ENCODE data around the gene RIN2. TPM values are rescaled to one million over a fixed set of nuclear protein-coding genes. Genes with fewer than 3 reads are reported as not detected.

RIN2 gene
- total RNA-seq, 1 donor from 2014 or later: 27.1 TPM

DNA sequence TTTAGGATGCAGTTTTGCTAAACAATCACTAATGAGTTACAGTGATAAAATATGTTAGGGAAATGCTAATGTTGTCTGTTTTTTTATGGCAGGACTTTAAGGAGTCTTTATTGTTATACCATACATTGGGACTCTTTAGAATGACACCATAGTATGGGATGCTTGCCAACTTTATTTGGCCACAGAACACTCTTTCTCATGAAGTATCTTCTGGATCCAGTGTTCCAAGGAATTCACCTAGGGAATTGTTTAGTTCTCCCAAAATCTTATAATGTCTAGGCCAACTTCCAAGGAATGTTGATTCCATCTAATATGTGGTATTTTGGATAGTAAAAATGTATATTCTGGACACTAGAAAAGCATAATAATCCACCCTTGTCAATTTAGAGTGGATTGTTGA, 3.3 kb downstream of the RIN2 start:
- Histone ChIP-seq H3K4me1 (ENCODE audit: control insufficient read depth in 3 of 3, insufficient read depth in 3 of 3, low read length in 3 of 3) (peaks cover 35 to 36% (median 36%) of the 10 kb centered on the region in 3 donors), H3K4me3 (ENCODE audit: low read length in 3 of 3) (no peak overlapping the region), H3K27me3 (ENCODE audit: control insufficient read depth in 3 of 3, insufficient read depth in 3 of 3, low read length in 3 of 3) (no peaks in the 10 kb centered on the region), H3K9me3 (ENCODE audit: control insufficient read depth in 3 of 3, low read length in 3 of 3) (no peaks in the 10 kb centered on the region), H3K27ac (ENCODE audit: low read depth, low read length) (no peak overlapping the region), H3K9ac (ENCODE audit: low read depth in 1 of 3, low read length in 3 of 3) (no peak overlapping the region), H3K36me3 (ENCODE audit: control insufficient read depth in 3 of 3, insufficient read depth in 3 of 3, low read length in 3 of 3) (no peaks in the 10 kb centered on the region)

DNA sequence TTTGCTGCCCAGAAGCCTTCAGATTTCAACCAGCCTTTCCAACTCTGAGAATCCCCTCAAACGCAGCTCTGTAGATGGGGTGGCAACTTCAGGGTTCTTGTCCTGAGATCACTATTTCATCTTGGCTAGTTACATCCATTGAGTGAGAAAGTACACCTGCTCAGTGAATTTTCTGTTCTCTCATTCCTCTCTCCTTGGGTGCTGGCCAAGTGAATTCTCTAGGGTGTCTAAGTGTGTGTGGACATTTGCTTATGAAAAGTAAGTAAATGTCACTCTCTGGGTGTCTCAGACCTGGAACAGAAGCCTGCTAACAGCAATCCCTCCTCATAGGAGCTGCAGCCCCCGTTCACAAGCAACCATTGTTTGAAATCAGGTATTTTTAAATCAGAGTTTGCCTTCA, 3.8 kb downstream of the RIN2 start:
- Histone ChIP-seq H3K27me3 (ENCODE audit: control insufficient read depth in 3 of 3, insufficient read depth in 3 of 3, low read length in 3 of 3) (no peaks in the 10 kb centered on the region), H3K27ac (ENCODE audit: low read depth, low read length) (no peak overlapping the region), H3K9me3 (ENCODE audit: control insufficient read depth in 3 of 3, low read length in 3 of 3) (no peaks in the 10 kb centered on the region), H3K4me3 (ENCODE audit: low read length in 3 of 3) (no peak overlapping the region), H3K4me1 (ENCODE audit: control insufficient read depth in 3 of 3, insufficient read depth in 3 of 3, low read length in 3 of 3) (peaks cover 32 to 34% (median 33%) of the 10 kb centered on the region in 3 donors), H3K36me3 (ENCODE audit: control insufficient read depth in 3 of 3, insufficient read depth in 3 of 3, low read length in 3 of 3) (no peaks in the 10 kb centered on the region), H3K9ac (ENCODE audit: low read depth in 1 of 3, low read length in 3 of 3) (no peak overlapping the region)

DNA sequence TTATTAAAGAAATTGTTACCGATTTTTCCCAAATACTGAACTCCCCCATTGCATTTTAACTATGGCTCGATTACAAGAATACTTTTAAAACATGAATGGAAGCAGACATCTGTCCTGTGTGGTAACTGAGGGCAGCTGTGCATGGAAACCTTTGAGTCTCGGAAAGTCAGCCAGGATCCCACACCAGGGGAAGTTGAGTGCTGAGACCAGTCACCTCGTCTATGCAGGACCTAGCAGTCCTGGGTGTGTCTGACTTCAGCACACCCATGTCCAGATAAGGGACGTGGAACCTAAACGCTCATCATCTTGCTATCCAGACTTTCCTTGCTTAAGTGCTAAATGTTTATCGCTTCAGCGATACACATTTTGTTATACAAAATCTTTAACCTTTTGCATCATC, 6.1 kb downstream of the RIN2 start:
- no peak overlapping the region for H3K9ac ChIP-seq (ENCODE audit: low read depth in 1 of 3, low read length in 3 of 3)
- H3K9me3 ChIP-seq (ENCODE audit: control insufficient read depth in 3 of 3, low read length in 3 of 3): no peaks in the 10 kb centered on the region
- H3K4me1 ChIP-seq (ENCODE audit: control insufficient read depth in 3 of 3, insufficient read depth in 3 of 3, low read length in 3 of 3): peaks cover 27 to 41% (median 31%) of the 10 kb centered on the region in 3 donors
- H3K4me3 ChIP-seq (ENCODE audit: low read length in 3 of 3): no peak overlapping the region
- no peaks in the 10 kb centered on the region for H3K27me3 ChIP-seq (ENCODE audit: control insufficient read depth in 3 of 3, insufficient read depth in 3 of 3, low read length in 3 of 3)
- H3K27ac ChIP-seq (ENCODE audit: low read depth, low read length): no peak overlapping the region
- H3K36me3 ChIP-seq (ENCODE audit: control insufficient read depth in 3 of 3, insufficient read depth in 3 of 3, low read length in 3 of 3): no peaks in the 10 kb centered on the region

DNA sequence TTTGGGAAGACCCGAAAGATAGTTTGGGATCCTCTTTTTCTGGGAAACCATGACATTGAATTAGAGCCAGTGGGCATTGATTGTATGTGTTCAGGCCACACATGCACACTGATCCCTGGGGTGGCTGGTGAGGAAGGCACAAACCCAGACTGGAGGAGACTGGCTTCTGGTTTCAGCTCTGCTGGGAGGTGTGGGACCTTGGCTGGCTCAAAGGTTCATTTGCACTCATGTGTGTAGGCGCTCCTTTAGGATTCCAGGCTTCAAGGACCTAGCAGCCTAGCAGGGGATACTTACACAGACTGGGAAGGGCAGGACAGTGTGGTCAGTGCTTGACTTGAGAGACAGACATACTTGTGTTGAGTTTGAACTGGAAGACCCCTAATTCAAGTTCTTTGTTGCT, 7.2 kb downstream of the RIN2 start:
- Histone ChIP-seq H3K27me3 (ENCODE audit: control insufficient read depth in 3 of 3, insufficient read depth in 3 of 3, low read length in 3 of 3) (no peaks in the 10 kb centered on the region), H3K9ac (ENCODE audit: low read depth in 1 of 3, low read length in 3 of 3) (no peak overlapping the region), H3K4me1 (ENCODE audit: control insufficient read depth in 3 of 3, insufficient read depth in 3 of 3, low read length in 3 of 3) (peaks cover 21 to 37% (median 24%) of the 10 kb centered on the region in 3 donors), H3K36me3 (ENCODE audit: control insufficient read depth in 3 of 3, insufficient read depth in 3 of 3, low read length in 3 of 3) (no peaks in the 10 kb centered on the region), H3K4me3 (ENCODE audit: low read length in 3 of 3) (no peak overlapping the region), H3K9me3 (ENCODE audit: control insufficient read depth in 3 of 3, low read length in 3 of 3) (no peaks in the 10 kb centered on the region), H3K27ac (ENCODE audit: low read depth, low read length) (no peak overlapping the region)

DNA sequence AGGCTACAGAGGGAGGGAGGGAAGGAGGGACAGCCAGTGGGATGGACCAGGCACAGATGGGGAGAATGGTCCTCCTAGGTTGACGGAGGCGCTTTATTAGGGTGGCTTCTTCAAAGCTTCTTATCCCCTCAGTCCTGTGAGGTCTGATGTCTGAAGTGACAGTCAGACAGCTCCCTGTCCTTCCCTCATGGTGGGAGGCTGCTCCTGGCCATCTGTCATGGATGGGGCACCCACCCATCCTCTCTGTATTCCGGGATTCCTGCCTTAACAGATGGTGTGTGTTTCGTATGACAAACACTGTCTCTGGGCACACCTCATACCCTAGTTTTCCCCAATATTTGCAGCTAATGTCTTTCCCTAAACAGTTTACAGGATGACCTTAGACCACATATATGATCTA, 7.9 kb downstream of the RIN2 start:
- Histone ChIP-seq H3K4me1 (ENCODE audit: control insufficient read depth in 3 of 3, insufficient read depth in 3 of 3, low read length in 3 of 3) (peaks cover 15 to 34% (median 17%) of the 10 kb centered on the region in 3 donors), H3K27ac (ENCODE audit: low read depth, low read length) (no peak overlapping the region), H3K36me3 (ENCODE audit: control insufficient read depth in 3 of 3, insufficient read depth in 3 of 3, low read length in 3 of 3) (no peaks in the 10 kb centered on the region), H3K27me3 (ENCODE audit: control insufficient read depth in 3 of 3, insufficient read depth in 3 of 3, low read length in 3 of 3) (no peaks in the 10 kb centered on the region), H3K9me3 (ENCODE audit: control insufficient read depth in 3 of 3, low read length in 3 of 3) (no peaks in the 10 kb centered on the region), H3K9ac (ENCODE audit: low read depth in 1 of 3, low read length in 3 of 3) (no peak overlapping the region), H3K4me3 (ENCODE audit: low read length in 3 of 3) (no peak overlapping the region)

DNA sequence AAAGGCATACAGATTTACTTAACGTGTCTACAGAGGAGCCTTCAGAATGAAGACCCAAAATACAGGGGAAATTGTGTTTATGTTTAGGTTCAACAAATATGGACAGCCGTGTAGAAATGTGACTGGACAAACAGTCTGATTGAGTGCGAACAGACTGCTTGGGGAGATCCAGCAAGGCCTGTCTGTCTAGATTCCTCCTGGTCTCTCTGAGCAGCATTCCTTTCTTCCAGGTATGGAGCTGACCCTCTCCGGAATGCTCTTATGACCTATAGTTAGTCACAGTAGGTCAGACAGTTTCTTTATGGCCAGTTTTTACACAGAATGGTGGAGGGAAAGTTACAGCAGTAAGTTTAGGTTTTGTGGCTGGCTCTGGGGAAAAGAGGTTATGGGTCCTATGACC, 9.0 kb downstream of the RIN2 start:
- Histone ChIP-seq H3K4me1 (ENCODE audit: control insufficient read depth in 3 of 3, insufficient read depth in 3 of 3, low read length in 3 of 3) (peaks cover 10 to 27% (median 11%) of the 10 kb centered on the region in 3 donors), H3K27me3 (ENCODE audit: control insufficient read depth in 3 of 3, insufficient read depth in 3 of 3, low read length in 3 of 3) (no peaks in the 10 kb centered on the region), H3K9me3 (ENCODE audit: control insufficient read depth in 3 of 3, low read length in 3 of 3) (no peaks in the 10 kb centered on the region), H3K9ac (ENCODE audit: low read depth in 1 of 3, low read length in 3 of 3) (no peak overlapping the region), H3K27ac (ENCODE audit: low read depth, low read length) (no peak overlapping the region), H3K4me3 (ENCODE audit: low read length in 3 of 3) (no peak overlapping the region), H3K36me3 (ENCODE audit: control insufficient read depth in 3 of 3, insufficient read depth in 3 of 3, low read length in 3 of 3) (no peaks in the 10 kb centered on the region)

DNA sequence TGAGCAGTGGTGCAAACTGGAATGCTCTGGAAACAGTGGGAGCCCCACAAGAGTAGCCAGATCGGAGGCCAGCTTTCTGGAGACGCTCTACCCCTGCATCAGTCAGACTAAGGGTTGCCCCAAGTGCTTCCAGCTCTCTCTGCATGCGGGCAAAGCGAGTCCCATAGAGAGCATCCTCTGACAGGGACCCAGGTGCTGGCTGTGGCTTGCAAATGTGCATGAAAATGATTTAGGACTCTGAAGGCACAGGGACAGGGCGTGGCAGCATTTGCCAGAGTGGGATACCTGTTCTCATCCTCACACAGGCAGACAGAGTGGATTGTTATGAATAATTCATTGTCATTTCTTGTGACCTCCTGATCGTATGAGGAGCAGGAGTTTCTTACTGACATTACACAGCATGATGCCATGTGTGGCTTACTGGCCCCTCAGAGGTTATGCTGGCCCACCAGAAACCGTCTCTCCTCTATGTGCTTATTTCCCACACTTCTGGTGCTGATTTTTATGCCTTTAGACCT, 10.3 kb downstream of the RIN2 start:
- Histone ChIP-seq H3K27me3 (ENCODE audit: control insufficient read depth in 3 of 3, insufficient read depth in 3 of 3, low read length in 3 of 3) (no peaks in the 10 kb centered on the region), H3K4me3 (ENCODE audit: low read length in 3 of 3) (no peak overlapping the region), H3K9ac (ENCODE audit: low read depth in 1 of 3, low read length in 3 of 3) (no peak overlapping the region), H3K27ac (ENCODE audit: low read depth, low read length) (peak overlapping the region; percentile 74), H3K36me3 (ENCODE audit: control insufficient read depth in 3 of 3, insufficient read depth in 3 of 3, low read length in 3 of 3) (no peaks in the 10 kb centered on the region), H3K9me3 (ENCODE audit: control insufficient read depth in 3 of 3, low read length in 3 of 3) (no peaks in the 10 kb centered on the region), H3K4me1 (ENCODE audit: control insufficient read depth in 3 of 3, insufficient read depth in 3 of 3, low read length in 3 of 3) (peaks cover 17 to 38% (median 18%) of the 10 kb centered on the region in 3 donors)

DNA sequence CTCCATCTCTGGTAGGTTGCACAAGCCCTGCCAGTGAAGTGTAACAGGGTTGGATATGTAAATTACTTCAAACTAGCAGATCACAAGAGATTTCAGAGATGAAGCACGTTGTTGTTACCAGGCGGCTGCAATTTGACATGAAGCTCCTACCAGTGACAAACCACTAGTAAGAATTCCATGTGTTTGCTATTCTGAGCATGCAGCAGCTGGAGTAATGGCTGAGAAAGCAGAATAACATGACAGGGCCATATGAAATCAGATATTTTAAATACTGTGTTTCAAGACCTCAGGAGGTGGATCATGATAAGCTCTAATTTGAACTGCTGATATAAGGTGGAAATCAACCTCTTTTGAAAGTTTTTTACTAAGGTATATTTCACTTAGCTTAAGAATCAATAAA, 11.4 kb downstream of the RIN2 start:
- H3K27me3 ChIP-seq (ENCODE audit: control insufficient read depth in 3 of 3, insufficient read depth in 3 of 3, low read length in 3 of 3): no peaks in the 10 kb centered on the region
- no peaks in the 10 kb centered on the region for H3K36me3 ChIP-seq (ENCODE audit: control insufficient read depth in 3 of 3, insufficient read depth in 3 of 3, low read length in 3 of 3)
- H3K27ac ChIP-seq (ENCODE audit: low read depth, low read length): peak overlapping the region; percentile 74
- peak overlapping the region in 1 of 3 donors; percentile 41 for H3K4me3 ChIP-seq (ENCODE audit: low read length in 3 of 3)
- H3K9me3 ChIP-seq (ENCODE audit: control insufficient read depth in 3 of 3, low read length in 3 of 3): no peaks in the 10 kb centered on the region
- H3K4me1 ChIP-seq (ENCODE audit: control insufficient read depth in 3 of 3, insufficient read depth in 3 of 3, low read length in 3 of 3): peaks cover 21 to 47% (median 25%) of the 10 kb centered on the region in 3 donors
- no peak overlapping the region for H3K9ac ChIP-seq (ENCODE audit: low read depth in 1 of 3, low read length in 3 of 3)

DNA sequence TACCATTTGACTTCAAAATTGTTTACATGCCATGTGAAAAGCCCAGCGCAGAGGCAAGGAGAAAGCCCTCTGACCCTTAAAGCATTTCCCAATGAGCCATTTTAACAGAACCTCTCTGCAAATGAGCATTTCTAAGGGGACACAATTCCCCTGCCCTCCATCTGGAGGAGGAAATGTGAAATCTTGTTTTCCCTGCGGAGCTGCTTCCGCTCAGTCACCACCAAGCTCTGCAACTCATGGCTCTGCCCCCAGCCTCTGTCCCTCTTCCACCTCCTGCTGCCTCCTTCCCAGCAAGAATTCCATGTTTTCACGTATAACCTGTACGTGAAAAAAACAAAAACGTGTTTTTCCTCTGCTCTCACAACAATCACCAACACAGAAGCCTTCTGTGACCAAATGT, 12.3 kb downstream of the RIN2 start:
- no peaks in the 10 kb centered on the region for H3K9me3 ChIP-seq (ENCODE audit: control insufficient read depth in 3 of 3, low read length in 3 of 3)
- H3K36me3 ChIP-seq (ENCODE audit: control insufficient read depth in 3 of 3, insufficient read depth in 3 of 3, low read length in 3 of 3): no peaks in the 10 kb centered on the region
- H3K27me3 ChIP-seq (ENCODE audit: control insufficient read depth in 3 of 3, insufficient read depth in 3 of 3, low read length in 3 of 3): no peaks in the 10 kb centered on the region
- no peak overlapping the region for H3K9ac ChIP-seq (ENCODE audit: low read depth in 1 of 3, low read length in 3 of 3)
- H3K4me1 ChIP-seq (ENCODE audit: control insufficient read depth in 3 of 3, insufficient read depth in 3 of 3, low read length in 3 of 3): peaks cover 28 to 55% (median 34%) of the 10 kb centered on the region in 3 donors
- no peak overlapping the region for H3K27ac ChIP-seq (ENCODE audit: low read depth, low read length)
- no peak overlapping the region for H3K4me3 ChIP-seq (ENCODE audit: low read length in 3 of 3)

DNA sequence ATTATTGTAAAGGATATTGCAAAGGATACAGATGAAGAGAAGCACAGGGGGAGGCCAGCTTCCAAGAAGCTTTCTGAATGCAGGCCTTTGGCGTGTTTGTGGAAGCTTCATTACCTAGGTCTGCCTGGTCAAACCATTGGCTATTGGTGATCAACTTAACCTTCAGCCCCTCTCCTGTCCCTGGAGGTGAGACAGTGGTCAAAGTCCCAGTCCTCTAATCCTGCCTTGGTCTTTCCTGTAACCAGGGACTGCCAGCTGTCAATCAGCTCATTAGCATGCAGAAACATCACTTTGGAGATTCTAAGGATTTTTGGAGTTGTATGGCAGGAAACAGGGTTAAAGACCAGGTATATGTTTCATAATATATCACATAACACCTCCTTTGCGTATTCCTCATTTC, 13.0 kb downstream of the RIN2 start:
- H3K27ac ChIP-seq (ENCODE audit: low read depth, low read length): no peak overlapping the region
- H3K36me3 ChIP-seq (ENCODE audit: control insufficient read depth in 3 of 3, insufficient read depth in 3 of 3, low read length in 3 of 3): no peaks in the 10 kb centered on the region
- no peaks in the 10 kb centered on the region for H3K9me3 ChIP-seq (ENCODE audit: control insufficient read depth in 3 of 3, low read length in 3 of 3)
- no peak overlapping the region for H3K4me3 ChIP-seq (ENCODE audit: low read length in 3 of 3)
- H3K9ac ChIP-seq (ENCODE audit: low read depth in 1 of 3, low read length in 3 of 3): no peak overlapping the region
- H3K4me1 ChIP-seq (ENCODE audit: control insufficient read depth in 3 of 3, insufficient read depth in 3 of 3, low read length in 3 of 3): peaks cover 33 to 59% (median 40%) of the 10 kb centered on the region in 3 donors
- no peaks in the 10 kb centered on the region for H3K27me3 ChIP-seq (ENCODE audit: control insufficient read depth in 3 of 3, insufficient read depth in 3 of 3, low read length in 3 of 3)
